Cardiac muscle cell (in vitro differentiated cells and primary cell): ENCODE measurements around the gene WDFY1. TPM values are rescaled to one million over a fixed set of nuclear protein-coding genes. Genes with fewer than 3 reads are reported as not detected.
A peak's percentile ranks its signal among the peaks of the same experiment; 100 is the strongest.

ENCODE experiments used
- DNase-seq, 2 donors: peaks; one replicate each; pipeline versions ENCODE4 v3.0.0 to v3.0.0-alpha.2; 2010 to 2017; ENCODE audit warnings: low read depth in 1 of 2, low spot score in 1 of 2
- H3K27ac ChIP-seq: fragments of 200-600 bp; sonication (generic); 2 replicates; pipeline ENCODE4 v1.5.1; 2016
- H3K27me3 ChIP-seq: fragments of 200-600 bp; sonication (generic); 2 replicates; pipeline ENCODE4 v1.6.0; 2016; ENCODE audit warnings: control low read depth
- H3K36me3 ChIP-seq: fragments of 200-600 bp; sonication (generic); 2 replicates; pipeline ENCODE4 v1.5.1; 2016; ENCODE audit warnings: control low read depth
- H3K4me1 ChIP-seq: fragments of 200-600 bp; sonication (generic); 2 replicates; pipeline ENCODE4 v1.8.1; 2017; ENCODE audit warnings: low read depth, mild to moderate bottlenecking, mixed run types
- H3K4me3 ChIP-seq: fragments of 200-600 bp; sonication (generic); 2 replicates; pipeline ENCODE4 v1.5.1; 2016; ENCODE audit warnings: mild to moderate bottlenecking
- H3K9me3 ChIP-seq: fragments of 200-600 bp; sonication (generic); 2 replicates; pipeline ENCODE4 v1.5.1; 2017; ENCODE audit warnings: low read depth, mild to moderate bottlenecking, control low read depth
- polyA plus RNA-seq: library from polyadenylated mRNA; unstranded; fragments of >200 nt; fragmentation: Nextera tagmentation; extraction: Ambion mirVana; gene quantifications from 2 replicates; pipeline ENCODE4 v1.2.1, GENCODE V29; 2016
- total RNA-seq: library from RNA; depleted of rRNA; stranded (reverse); fragments of >200 nt; gene quantifications from 2 replicates; pipeline ENCODE4 v1.2.3, GENCODE V29; 2016
- TF ChIP-seq, protein P1 (sequence below): IDR thresholded peaks from 2 replicates; pipeline ENCODE4 v1.5.1; 2012; ENCODE audit warnings: low read depth, mild to moderate bottlenecking, low read length

Gene WDFY1
- total and polyA plus RNA-seq, 2 experiments from 2014 or later, result 20.7 to 20.8 TPM

DNA sequence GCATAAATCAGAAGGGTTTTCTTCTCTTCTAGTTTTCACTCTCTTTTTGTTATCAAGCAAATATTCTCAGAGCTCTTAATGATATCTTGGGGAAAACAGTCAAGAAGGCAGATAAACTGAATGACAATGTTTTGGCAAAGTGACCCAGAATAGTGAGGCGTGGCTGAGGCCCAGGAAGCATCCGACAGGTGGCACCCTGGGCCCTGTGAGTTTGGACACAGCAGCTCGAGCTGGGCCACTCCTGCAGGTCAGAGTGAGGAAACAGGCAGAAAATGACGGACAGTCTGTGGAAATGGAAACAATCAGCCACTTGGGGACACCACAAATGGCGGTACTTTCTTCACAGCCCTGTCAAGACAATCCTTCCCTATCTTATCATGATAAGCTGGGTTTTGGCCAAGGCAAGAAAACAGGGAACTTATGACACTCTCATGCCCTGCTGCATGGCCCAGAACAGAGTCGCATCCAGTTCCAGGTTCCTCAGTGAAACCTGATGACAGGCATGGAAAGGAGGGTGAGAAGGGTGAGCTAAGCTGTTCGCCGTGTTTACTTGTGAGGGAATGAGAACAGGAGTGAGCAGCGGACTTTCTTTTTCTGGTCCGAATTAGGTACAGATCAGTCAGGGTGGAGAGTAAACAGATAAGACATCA is 44.2 kb upstream of the WDFY1 start:
- Histone ChIP-seq H3K9me3 (no peaks in the 10 kb centered on the region), H3K4me3 (no peak overlapping the region)
- TF ChIP-seq, protein P1, sequence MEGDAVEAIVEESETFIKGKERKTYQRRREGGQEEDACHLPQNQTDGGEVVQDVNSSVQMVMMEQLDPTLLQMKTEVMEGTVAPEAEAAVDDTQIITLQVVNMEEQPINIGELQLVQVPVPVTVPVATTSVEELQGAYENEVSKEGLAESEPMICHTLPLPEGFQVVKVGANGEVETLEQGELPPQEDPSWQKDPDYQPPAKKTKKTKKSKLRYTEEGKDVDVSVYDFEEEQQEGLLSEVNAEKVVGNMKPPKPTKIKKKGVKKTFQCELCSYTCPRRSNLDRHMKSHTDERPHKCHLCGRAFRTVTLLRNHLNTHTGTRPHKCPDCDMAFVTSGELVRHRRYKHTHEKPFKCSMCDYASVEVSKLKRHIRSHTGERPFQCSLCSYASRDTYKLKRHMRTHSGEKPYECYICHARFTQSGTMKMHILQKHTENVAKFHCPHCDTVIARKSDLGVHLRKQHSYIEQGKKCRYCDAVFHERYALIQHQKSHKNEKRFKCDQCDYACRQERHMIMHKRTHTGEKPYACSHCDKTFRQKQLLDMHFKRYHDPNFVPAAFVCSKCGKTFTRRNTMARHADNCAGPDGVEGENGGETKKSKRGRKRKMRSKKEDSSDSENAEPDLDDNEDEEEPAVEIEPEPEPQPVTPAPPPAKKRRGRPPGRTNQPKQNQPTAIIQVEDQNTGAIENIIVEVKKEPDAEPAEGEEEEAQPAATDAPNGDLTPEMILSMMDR, result no peak

DNA sequence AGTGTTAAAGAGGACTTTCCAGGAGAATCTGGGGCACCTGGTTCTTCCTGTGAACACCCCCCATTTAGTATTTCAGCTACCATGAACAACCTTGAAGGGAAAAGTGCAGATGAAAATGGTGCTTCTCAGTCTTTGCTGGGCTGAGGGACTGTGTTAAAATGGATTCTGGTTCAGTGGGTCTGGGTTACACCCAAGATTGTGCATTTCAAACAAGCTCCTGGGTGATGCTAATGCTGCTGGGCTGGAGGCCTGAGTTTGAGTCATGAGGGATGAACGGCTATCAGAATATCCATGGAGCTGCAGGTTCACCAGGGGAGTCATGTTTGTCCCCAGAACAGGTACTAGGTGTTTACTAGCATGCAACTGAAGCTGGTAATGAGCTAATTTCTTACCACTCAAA is 36.1 kb upstream of the WDFY1 start:
- no peak overlapping the region for H3K4me3 ChIP-seq
- TF ChIP-seq, protein P1, result no peak
- no peak overlapping the region for H3K27ac ChIP-seq
- no peaks in the 10 kb centered on the region for H3K27me3 ChIP-seq
- no peaks in the 10 kb centered on the region for H3K9me3 ChIP-seq
- no peaks in the 10 kb centered on the region for H3K36me3 ChIP-seq
- H3K4me1 ChIP-seq, result no peaks in the 10 kb centered on the region
- no peak for DNase-seq

More for the DNA sequence above, 44.2 kb upstream of the WDFY1 start:
- peak in 1 of 2 donors; percentile 15 for DNase-seq
- Histone ChIP-seq H3K27ac (no peak overlapping the region), H3K4me1 (no peaks in the 10 kb centered on the region), H3K36me3 (no peaks in the 10 kb centered on the region), H3K27me3 (no peaks in the 10 kb centered on the region)

DNA sequence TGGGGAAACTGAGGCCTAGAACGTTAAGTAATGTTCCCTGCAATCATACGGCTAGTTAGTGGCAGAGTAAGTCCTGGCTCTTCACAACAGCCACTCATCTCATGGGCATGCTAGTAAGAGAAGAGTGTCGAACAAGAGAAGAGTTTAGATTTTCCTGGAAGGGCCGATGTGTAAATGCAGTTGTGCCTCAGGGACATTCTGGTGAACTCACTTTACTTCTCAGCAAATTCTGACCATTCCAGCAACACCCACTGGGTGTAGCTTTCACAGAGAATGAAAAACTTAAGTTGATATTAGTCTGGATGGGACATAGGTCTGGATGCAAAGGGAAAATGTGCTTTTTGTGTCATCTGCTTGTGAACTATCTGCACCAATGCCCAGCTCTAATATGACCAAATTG is 35.7 kb upstream of the WDFY1 start:
- Histone ChIP-seq H3K9me3 (no peaks in the 10 kb centered on the region), H3K27me3 (no peaks in the 10 kb centered on the region), H3K27ac (no peak overlapping the region), H3K4me1 (no peaks in the 10 kb centered on the region), H3K36me3 (no peaks in the 10 kb centered on the region), H3K4me3 (no peak overlapping the region)
- TF ChIP-seq, protein P1, result no peak
- DNase-seq, result no peak

DNA sequence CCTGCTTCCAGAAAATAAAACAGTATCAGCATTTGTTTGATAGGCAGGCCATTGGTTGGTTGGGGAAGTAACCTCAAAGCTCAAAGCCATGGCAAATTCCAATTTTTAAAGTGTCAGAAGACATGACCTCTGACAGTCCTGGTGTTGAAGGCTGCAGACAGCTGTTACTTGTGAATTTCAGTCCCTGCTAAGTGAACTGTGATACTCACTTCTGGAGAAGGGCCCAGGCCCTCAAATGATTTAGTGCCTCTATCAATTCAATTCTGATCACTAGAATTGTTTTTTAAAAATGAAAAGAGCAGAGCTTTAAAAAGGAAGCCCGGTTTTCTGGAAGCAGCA is 35.2 kb upstream of the WDFY1 start:
- Histone ChIP-seq H3K36me3 (no peaks in the 10 kb centered on the region), H3K27ac (no peak overlapping the region), H3K4me1 (no peaks in the 10 kb centered on the region), H3K27me3 (no peaks in the 10 kb centered on the region), H3K4me3 (no peak overlapping the region), H3K9me3 (no peaks in the 10 kb centered on the region)
- no peak for DNase-seq
- TF ChIP-seq, protein P1, result no peak

DNA sequence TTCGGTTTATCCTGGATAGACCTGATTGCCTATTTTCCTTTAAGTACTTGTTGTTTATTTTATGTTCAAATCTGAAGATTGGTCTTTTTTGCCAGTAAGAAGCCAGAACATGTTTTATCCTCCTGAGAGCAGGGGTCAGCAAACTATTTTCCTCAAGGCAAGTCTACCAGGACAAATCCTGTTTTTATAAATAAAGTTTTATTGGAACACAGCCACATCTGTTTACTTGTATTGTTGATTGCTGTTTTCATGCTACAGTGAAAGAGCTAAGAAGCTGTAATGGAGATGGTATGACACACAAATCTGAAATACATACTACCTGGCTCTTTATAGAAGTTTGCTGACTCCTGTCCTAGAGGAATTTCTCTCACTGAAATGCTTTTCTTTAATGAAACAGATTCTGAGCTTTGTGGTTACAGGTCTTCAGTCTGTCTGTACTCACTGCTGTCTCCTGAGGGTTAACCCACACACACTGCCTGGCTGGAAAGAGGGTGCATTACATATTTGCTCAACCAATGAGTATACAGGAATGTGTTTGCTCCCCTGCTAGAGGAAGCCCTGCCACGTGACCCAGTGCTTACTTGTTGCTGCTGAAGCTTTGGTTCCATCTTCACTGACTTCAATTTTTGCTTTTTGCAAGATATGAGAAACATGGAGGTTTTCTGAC is 34.7 kb upstream of the WDFY1 start:
- H3K4me1 ChIP-seq, result no peaks in the 10 kb centered on the region
- H3K27ac ChIP-seq, result no peak overlapping the region
- H3K36me3 ChIP-seq, result no peaks in the 10 kb centered on the region

More for the DNA sequence above, 34.7 kb upstream of the WDFY1 start:
- H3K4me3 ChIP-seq, result no peak overlapping the region
- peak in 1 of 2 donors; percentile 36 for DNase-seq
- H3K9me3 ChIP-seq, result no peaks in the 10 kb centered on the region
- H3K27me3 ChIP-seq, result no peaks in the 10 kb centered on the region
- TF ChIP-seq, protein P1, result no peak
